Neural cell (in vitro differentiated cells): Measurements from ENCODE around the gene ZCCHC4. TPM values are rescaled to one million over a fixed set of nuclear protein-coding genes. Genes with fewer than 3 reads are reported as not detected.

Experiments
- H2AFZ ChIP-seq: fragments of 200-600, 300-800 bp; sonication (generic), shearing (Covaris generic); 2 replicates; pipeline ENCODE4 v1.6.0; 2014; ENCODE audit warnings: low read depth, mild to moderate bottlenecking, antibody characterized with exemption, low read length, moderate library complexity
- H3F3A ChIP-seq: fragments of 200-600 bp; shearing (Covaris generic); 2 replicates; pipeline ENCODE4 v1.6.1; 2016; ENCODE audit warnings: mild to moderate bottlenecking, moderate library complexity, mixed read lengths, antibody characterized with exemption, low read length; ENCODE audit not compliant: insufficient read depth, poor library complexity, severe bottlenecking
- H3K27ac ChIP-seq: fragments of 200-600, 300-800 bp; sonication (generic), shearing (Covaris generic); 2 replicates; pipeline ENCODE4 v1.5.1; 2014; ENCODE audit warnings: mild to moderate bottlenecking, low read length, moderate library complexity
- H3K27me3 ChIP-seq: fragments of 300-800, 200-600 bp; sonication (generic), shearing (Covaris generic); 2 replicates; pipeline ENCODE4 v1.6.0; 2014; ENCODE audit warnings: mild to moderate bottlenecking, low read depth, low read length, moderate library complexity; ENCODE audit not compliant: insufficient read depth
- H3K36me3 ChIP-seq: fragments of 300-800, 200-600 bp; sonication (generic), shearing (Covaris generic); 2 replicates; pipeline ENCODE4 v1.5.1; 2014; ENCODE audit warnings: mild to moderate bottlenecking, antibody characterized with exemption, low read length, moderate library complexity; ENCODE audit not compliant: insufficient read depth
- H3K4me2 ChIP-seq: fragments of 300-800, 200-600 bp; sonication (generic), shearing (Covaris generic); 2 replicates; pipeline ENCODE4 v1.6.0; 2014; ENCODE audit warnings: mild to moderate bottlenecking, low read length
- H3K4me3 ChIP-seq: fragments of 300-800, 200-600 bp; sonication (generic), shearing (Covaris generic); 2 replicates; pipeline ENCODE4 v1.5.1; 2014; ENCODE audit warnings: mild to moderate bottlenecking, low read length, moderate library complexity
- H3K79me2 ChIP-seq: fragments of 200-600 bp; shearing (Covaris generic); replicated peaks from 2 replicates; pipeline ENCODE4 v1.6.0; 2014; ENCODE audit warnings: mild to moderate bottlenecking, low read length, moderate library complexity; ENCODE audit not compliant: insufficient read depth
- H3K9ac ChIP-seq: fragments of 300-800, 200-600 bp; sonication (generic), shearing (Covaris generic); 2 replicates; pipeline ENCODE4 v1.6.1; 2016; ENCODE audit warnings: mild to moderate bottlenecking, low read length, mixed read lengths
- H3K9me2 ChIP-seq: fragments of 200-600 bp; shearing (Covaris generic); 2 replicates; pipeline ENCODE4 v1.6.1; 2016; ENCODE audit warnings: mild to moderate bottlenecking, low read length, mixed read lengths; ENCODE audit not compliant: insufficient read depth
- H3K9me3 ChIP-seq: fragments of 200-600, 300-800 bp; sonication (generic), shearing (Covaris generic); 2 replicates; pipeline ENCODE4 v1.6.1; 2016; ENCODE audit warnings: mild to moderate bottlenecking, mixed run types, low read length, moderate library complexity, mixed read lengths
- H4K20me1 ChIP-seq: fragments of 200-600 bp; shearing (Covaris generic); 2 replicates; pipeline ENCODE4 v1.6.1; 2016; ENCODE audit warnings: mild to moderate bottlenecking, mixed run types; ENCODE audit not compliant: insufficient read depth
- CTCF ChIP-seq: fragments of 450-650 bp; IDR thresholded peaks from 2 replicates; pipeline ENCODE4 v1.5.1; 2014; ENCODE audit warnings: antibody characterized with exemption, mild to moderate bottlenecking, moderate library complexity; ENCODE audit not compliant: poor library complexity, severe bottlenecking
- EP300 ChIP-seq: fragments of 450-650 bp; conservative IDR thresholded peaks from 2 replicates; pipeline ENCODE4 v1.6.1; 2014; ENCODE audit warnings: antibody characterized with exemption, mild to moderate bottlenecking, moderate library complexity; ENCODE audit not compliant: poor library complexity, severe bottlenecking
- EZH2 ChIP-seq: fragments of 200-600, 300-800 bp; shearing (Covaris generic), sonication (generic); IDR thresholded peaks from 2 replicates; pipeline ENCODE4 v1.6.1; 2014; ENCODE audit warnings: antibody characterized with exemption, low read length, borderline replicate concordance, mild to moderate bottlenecking; ENCODE audit not compliant: insufficient read depth, poor library complexity, severe bottlenecking
- MXI1 ChIP-seq: fragments of 450-650 bp; conservative IDR thresholded peaks from 2 replicates; pipeline ENCODE4 v1.6.1; 2014; ENCODE audit warnings: antibody characterized with exemption, mild to moderate bottlenecking; ENCODE audit not compliant: poor library complexity, severe bottlenecking
- POLR2AphosphoS5 ChIP-seq: IDR thresholded peaks from 2 replicates; pipeline ENCODE4 v1.6.1; 2012
- RAD21 ChIP-seq: fragments of 450-650 bp; conservative IDR thresholded peaks from 2 replicates; pipeline ENCODE4 v1.6.1; 2014; ENCODE audit warnings: antibody characterized with exemption, mild to moderate bottlenecking, moderate library complexity
- REST ChIP-seq: IDR thresholded peaks from 2 replicates; pipeline ENCODE4 v1.6.1; 2012; ENCODE audit warnings: borderline replicate concordance
- SMC3 ChIP-seq: fragments of 450-650 bp; conservative IDR thresholded peaks from 2 replicates; pipeline ENCODE4 v1.6.1; 2014; ENCODE audit warnings: antibody characterized with exemption, mild to moderate bottlenecking, moderate library complexity; ENCODE audit not compliant: poor library complexity
- TAF1 ChIP-seq: IDR thresholded peaks from 2 replicates; pipeline ENCODE4 v1.6.1; 2012; ENCODE audit warnings: low read depth
- polyA plus RNA-seq: library from polyadenylated mRNA; depleted of rRNA; stranded (reverse); fragments of >200 nt; gene quantifications from 2 replicates; pipeline ENCODE4 v1.2.3, GENCODE V29; 2014

ZCCHC4 gene
- polyA plus RNA-seq, 1 donor from 2014 or later, result 8.6 TPM

- H2AFZ ChIP-seq, result no peak overlapping the region
- no peaks in the 10 kb centered on the region for H4K20me1 ChIP-seq
- H3K4me2 ChIP-seq, result no peak overlapping the region
- H3K9me3 ChIP-seq, result no peaks in the 10 kb centered on the region
- H3K36me3 ChIP-seq, result no peaks in the 10 kb centered on the region
- no peak overlapping the region for H3K9ac ChIP-seq
- TF ChIP-seq CTCF (no peak), REST (no peak), MXI1 (no peak), TAF1 (no peak), SMC3 (no peak), EP300 (no peak), RAD21 (no peak), POLR2AphosphoS5 (no peak), EZH2 (no peak)
- H3F3A ChIP-seq, result no peaks in the 10 kb centered on the region
- no peaks in the 10 kb centered on the region for H3K27me3 ChIP-seq
- no peaks in the 10 kb centered on the region for H3K79me2 ChIP-seq
- no peak overlapping the region for H3K27ac ChIP-seq
- no peak overlapping the region for H3K4me3 ChIP-seq
- no peaks in the 10 kb centered on the region for H3K9me2 ChIP-seq
Measured at GRCh38 chr4:25299476-25300203, 12.9 kb upstream of the ZCCHC4 start.

- no peak overlapping the region for H3K4me3 ChIP-seq
- H3K27ac ChIP-seq, result no peak overlapping the region
- no peaks in the 10 kb centered on the region for H3K9me2 ChIP-seq
- no peaks in the 10 kb centered on the region for H3K79me2 ChIP-seq
- H2AFZ ChIP-seq, result no peak overlapping the region
- no peaks in the 10 kb centered on the region for H3K9me3 ChIP-seq
- no peaks in the 10 kb centered on the region for H3K36me3 ChIP-seq
- H3K4me2 ChIP-seq, result no peak overlapping the region
- H3F3A ChIP-seq, result no peaks in the 10 kb centered on the region
- no peaks in the 10 kb centered on the region for H3K27me3 ChIP-seq
- TF ChIP-seq EP300 (no peak), POLR2AphosphoS5 (no peak)
- no peaks in the 10 kb centered on the region for H4K20me1 ChIP-seq
- H3K9ac ChIP-seq, result no peak overlapping the region
Measured at GRCh38 chr4:25301471-25301870, 11.1 kb upstream of the ZCCHC4 start.
